Muscle layer of duodenum (tissue), 2 donors: Measurements from ENCODE around the gene PARD6G.
"Not testable (repeated sequence)": the region's sequence is repeated elsewhere in the genome, so short reads cannot be mapped to it uniquely, and the experiment has no call there.

ENCODE experiments used
- H3K27ac ChIP-seq: one replicate; pipeline ENCODE4 v1.7.0; 2013; ENCODE audit warnings: mild to moderate bottlenecking, low read length
- H3K27me3 ChIP-seq: one replicate; pipeline ENCODE4 v1.7.0; 2013; ENCODE audit warnings: low read depth, mild to moderate bottlenecking, control low read depth, low read length
- H3K36me3 ChIP-seq, 2 donors: one replicate each; pipeline ENCODE4 v1.7.0; 2013; ENCODE audit warnings: low read length in 2 of 2, control low read depth in 1 of 2, mild to moderate bottlenecking in 1 of 2; ENCODE audit not compliant: insufficient read depth in 2 of 2, control insufficient read depth in 1 of 2
- H3K4me1 ChIP-seq, 2 donors: one replicate each; pipeline ENCODE4 v1.7.0; 2013; ENCODE audit warnings: low read length in 2 of 2, mild to moderate bottlenecking in 2 of 2, control low read depth in 1 of 2, moderate library complexity in 1 of 2; ENCODE audit not compliant: insufficient read depth in 2 of 2, control insufficient read depth in 1 of 2
- H3K4me3 ChIP-seq, 2 donors: one replicate each; pipeline ENCODE4 v1.7.0; 2013; ENCODE audit warnings: low read length in 2 of 2, low read depth in 1 of 2, mild to moderate bottlenecking in 1 of 2
- H3K9me3 ChIP-seq, 2 donors: one replicate each; pipeline ENCODE4 v1.7.0; 2013; ENCODE audit warnings: low read length in 2 of 2, control low read depth in 1 of 2, mild to moderate bottlenecking in 1 of 2; ENCODE audit not compliant: control insufficient read depth in 1 of 2
- donor health status: healthy.

The PARD6G gene

DNA sequence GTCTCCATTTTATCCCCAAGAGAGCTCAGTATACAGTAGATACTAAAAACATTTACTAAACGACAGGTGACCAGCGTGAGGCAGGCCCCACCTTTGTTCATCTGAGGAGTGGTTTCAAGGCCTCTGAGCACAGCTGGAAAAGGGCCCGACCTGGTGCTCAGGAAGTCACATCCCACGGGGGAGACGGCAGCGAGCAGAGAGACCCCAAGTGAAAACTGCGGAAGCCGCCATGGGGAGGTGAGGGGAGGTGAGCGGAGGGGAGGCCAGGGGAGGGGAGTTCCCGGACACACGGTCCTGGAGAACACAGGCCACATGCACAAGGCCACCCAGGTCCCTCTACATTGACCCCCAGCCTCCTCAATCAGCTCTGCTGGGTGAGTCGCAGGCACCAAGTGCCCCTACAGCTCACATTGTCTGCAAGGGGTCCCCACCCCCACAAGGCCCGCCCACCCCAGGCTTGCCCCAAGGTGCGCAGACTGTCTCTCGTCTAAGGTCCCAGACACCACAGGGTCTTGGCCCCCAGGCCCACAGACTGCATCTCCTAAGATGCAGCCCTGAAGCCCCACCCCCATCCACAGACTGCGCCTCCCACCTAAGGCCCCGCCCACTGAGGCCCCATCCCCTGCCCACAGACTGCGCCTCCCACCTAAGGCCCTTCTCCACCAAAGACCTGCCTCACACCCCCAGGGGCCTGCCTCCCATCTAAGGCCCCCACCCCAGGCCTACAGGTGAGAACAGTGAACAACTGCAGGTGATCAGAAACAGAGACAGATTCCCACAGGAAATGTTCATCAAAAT, 19.1 kb downstream of the PARD6G start:
- no peak overlapping the region for H3K27ac ChIP-seq
- H3K4me3 ChIP-seq: no peak overlapping the region
- H3K27me3 ChIP-seq: no peaks in the 10 kb centered on the region
- H3K9me3 ChIP-seq: no peaks in the 10 kb centered on the region
- no peaks in the 10 kb centered on the region for H3K4me1 ChIP-seq
- H3K36me3 ChIP-seq: no peaks in the 10 kb centered on the region

DNA sequence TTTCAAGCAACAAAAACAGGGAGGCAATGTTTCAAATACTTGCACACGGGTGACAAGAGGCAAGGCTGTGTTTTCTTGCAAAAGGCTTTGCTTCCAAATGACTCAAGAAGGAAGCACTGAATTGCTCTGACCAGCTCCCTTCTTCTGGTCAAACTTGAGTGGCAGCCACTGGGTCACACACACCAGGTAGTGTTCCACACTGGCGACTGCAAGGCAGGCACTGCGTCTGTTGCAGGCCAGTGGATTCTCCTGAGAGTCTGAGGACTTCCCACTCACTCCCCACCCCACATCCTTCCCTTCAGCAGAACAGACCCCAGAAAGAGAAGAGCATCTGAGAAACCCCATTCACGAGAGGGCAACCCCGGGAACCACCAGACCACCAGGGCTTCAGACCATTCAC, 19.8 kb downstream of the PARD6G start:
- no peaks in the 10 kb centered on the region for H3K4me1 ChIP-seq
- H3K36me3 ChIP-seq: no peaks in the 10 kb centered on the region
- no peak overlapping the region for H3K27ac ChIP-seq
- H3K4me3 ChIP-seq: no peak overlapping the region
- no peaks in the 10 kb centered on the region for H3K27me3 ChIP-seq
- H3K9me3 ChIP-seq: no peaks in the 10 kb centered on the region

DNA sequence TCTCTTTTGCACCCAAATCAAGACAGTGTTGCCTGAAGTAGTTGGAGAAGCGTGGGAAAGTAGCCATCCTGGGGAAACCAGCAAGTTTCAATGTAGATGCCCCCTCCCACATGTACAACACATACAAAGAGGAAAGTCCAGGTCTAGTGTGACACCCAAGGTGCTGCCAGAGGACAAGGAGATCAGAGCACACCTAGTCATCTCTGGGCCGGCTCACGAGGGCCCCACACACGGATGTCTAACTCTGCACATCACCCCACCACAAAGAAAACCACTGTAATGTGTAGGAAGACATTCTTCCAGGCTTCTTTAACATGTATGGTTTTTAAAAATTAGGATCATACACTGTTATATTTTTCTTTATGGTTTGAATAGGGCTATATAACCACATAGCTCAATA, 21.6 kb downstream of the PARD6G start:
- Histone ChIP-seq H3K9me3 (no peaks in the 10 kb centered on the region), H3K36me3 (no peaks in the 10 kb centered on the region), H3K27me3 (no peaks in the 10 kb centered on the region), H3K4me3 (no peak overlapping the region), H3K4me1 (no peaks in the 10 kb centered on the region), H3K27ac (no peak overlapping the region)

DNA sequence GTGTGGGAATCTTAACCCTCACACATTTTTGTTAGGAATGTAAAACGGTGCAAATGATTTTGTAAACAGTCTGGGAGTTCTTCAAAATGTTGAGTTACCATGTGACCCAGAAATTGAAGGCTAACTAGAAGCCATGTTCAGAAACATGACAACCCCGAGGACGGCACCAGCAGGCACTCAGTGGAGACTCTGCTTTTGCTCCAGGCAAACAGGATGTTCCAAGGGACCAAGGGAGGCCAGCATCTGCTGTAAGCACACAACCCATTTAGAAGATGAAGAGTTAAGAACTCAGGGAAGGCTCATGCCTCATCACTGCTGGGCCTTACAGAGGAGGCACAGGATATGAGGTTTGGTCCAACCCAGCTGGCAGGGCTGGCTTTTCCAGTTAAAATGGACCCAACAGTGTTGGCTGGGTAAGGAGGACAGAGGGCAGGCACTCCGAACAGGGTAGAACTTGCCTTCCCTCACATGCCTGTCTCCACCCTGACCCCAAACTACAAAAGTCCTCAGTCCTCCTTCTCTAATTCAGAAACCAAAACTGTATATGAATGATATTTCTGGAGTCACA, 23.6 kb downstream of the PARD6G start:
- Histone ChIP-seq H3K4me1 (no peaks in the 10 kb centered on the region), H3K4me3 (no peak overlapping the region), H3K27ac (no peak overlapping the region), H3K27me3 (no peaks in the 10 kb centered on the region), H3K36me3 (no peaks in the 10 kb centered on the region), H3K9me3 (no peaks in the 10 kb centered on the region)

DNA sequence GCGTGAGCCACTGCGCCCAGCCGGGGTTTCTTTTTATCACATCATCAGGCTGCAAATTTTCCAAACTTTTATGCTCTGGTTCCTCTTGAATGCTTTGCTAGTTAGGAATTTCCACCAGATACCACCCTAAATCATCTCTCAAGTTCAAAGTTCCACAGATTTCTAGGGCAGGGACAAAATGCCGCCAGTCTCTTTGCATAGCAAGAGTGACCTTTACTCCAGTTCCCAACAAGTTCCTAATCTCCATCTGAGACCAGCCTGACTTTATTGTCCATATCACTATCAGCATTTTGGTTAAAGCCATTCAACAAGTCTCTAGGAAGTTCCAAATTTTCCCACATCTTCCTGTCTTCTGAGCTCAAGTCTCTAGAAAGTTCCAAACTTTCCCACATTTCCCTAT, 27.8 kb downstream of the PARD6G start:
- not testable (repeated sequence) for H3K9me3 ChIP-seq, H3K27me3 ChIP-seq, H3K4me1 ChIP-seq, H3K27ac ChIP-seq, H3K4me3 ChIP-seq, H3K36me3 ChIP-seq

DNA sequence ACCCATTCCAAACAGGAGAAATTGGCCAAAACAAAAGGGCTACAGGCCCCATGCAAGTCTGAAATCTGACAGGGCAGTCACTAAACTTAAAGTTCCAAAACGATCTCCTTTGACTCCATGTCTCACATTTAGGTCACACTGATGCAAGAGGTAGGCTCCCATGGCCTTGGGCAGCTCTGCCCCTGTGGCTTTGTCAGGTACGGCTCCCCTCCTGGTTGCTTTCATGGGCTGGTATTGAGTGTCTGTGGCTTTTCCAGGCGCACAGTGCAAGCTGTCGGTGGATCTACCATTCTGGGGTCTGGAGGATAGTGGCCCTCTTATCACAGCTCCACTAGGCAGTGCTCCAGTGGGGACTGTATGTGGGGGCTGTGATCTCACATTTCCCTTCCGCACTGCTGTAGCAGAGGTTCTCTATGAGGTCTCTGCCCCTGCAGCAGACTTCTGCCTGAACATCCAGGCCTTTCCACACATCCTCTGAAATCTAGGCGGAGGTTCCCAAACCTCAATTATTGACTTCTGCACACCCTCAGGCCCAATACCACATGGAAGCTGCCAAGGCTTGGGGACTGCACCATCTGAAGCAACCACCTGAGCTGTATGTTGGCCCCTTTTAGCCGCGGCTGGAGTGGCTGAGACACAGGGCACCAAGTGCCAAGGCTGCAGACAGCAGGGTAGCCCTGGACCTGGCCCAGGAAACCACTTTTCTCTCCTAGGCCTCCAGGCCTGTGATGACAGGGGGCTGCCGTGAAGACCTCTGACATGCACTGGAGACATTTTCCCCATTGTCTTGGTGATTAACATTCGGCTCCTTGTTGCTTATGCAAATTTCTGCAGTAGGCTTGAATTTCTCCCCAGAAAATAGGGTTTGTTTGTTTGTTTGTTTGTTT, 28.7 kb downstream of the PARD6G start:
- H3K27me3 ChIP-seq: no peaks in the 10 kb centered on the region
- H3K9me3 ChIP-seq: no peaks in the 10 kb centered on the region
- H3K4me3 ChIP-seq: no peak overlapping the region
- H3K36me3 ChIP-seq: no peaks in the 10 kb centered on the region
- no peaks in the 10 kb centered on the region for H3K4me1 ChIP-seq
- H3K27ac ChIP-seq: no peak overlapping the region

DNA sequence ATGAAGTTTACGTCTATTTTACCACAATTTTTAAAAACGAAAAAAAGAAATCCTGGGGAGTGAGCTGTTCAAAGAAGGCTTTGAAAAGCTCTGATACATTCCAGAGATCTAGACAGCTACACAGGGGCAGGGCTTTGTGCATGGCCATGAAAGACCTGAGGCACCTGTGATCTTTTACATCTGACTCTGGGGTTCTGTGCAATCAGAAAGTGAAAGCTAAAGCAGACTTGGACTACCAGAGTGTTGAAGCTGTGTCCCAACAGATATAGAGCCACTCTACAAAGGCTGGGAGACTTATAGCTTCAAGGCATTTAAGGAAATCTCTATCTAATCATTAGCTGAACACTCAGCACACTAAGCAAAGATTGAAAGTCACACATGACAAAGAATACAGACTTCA, 34.1 kb downstream of the PARD6G start:
- no peaks in the 10 kb centered on the region for H3K36me3 ChIP-seq
- no peak overlapping the region for H3K27ac ChIP-seq
- no peaks in the 10 kb centered on the region for H3K27me3 ChIP-seq
- peaks cover 0 to 7% of the 10 kb centered on the region in 2 donors for H3K4me1 ChIP-seq
- no peaks in the 10 kb centered on the region for H3K9me3 ChIP-seq
- no peak overlapping the region for H3K4me3 ChIP-seq

DNA sequence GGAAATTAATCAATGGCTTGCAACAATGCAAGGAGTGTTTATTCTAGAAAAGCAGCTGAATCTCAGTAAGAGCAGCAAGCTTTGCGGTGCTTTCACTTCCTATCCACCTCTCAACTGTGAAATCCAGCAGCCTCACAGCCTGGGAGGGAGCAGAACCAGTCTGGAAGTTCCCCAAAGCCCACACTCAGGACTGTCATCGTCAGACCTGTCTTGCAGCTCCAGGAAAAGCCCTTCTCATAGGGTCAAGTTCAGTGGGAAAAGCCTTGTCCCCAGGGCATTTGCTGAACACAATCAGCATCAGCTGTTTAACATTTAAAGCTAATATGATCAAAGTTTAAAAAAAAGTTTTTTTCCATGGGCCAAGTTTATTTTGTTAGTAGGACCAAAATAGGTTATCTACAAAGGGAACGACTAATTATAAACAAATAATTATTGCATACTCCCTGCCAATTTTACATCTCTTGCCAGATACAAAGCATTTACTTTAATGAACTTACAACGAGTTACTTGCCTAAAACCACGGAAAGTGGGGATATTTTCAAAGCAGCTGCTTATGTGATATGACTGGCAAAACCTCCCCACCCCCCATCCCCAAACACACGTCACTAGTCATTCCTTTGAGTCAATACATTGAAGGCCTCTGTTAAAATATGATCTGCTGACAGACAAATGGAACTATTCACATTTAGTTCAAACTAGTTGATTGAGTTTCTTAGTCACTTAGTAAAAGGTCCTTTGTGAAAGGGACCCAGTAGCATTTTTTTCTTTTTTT, 36.8 kb downstream of the PARD6G start:
- Histone ChIP-seq H3K27me3 (no peaks in the 10 kb centered on the region), H3K4me3 (no peak overlapping the region), H3K36me3 (no peaks in the 10 kb centered on the region), H3K4me1 (peaks cover 0 to 7% of the 10 kb centered on the region in 2 donors), H3K9me3 (no peaks in the 10 kb centered on the region), H3K27ac (no peak overlapping the region)

DNA sequence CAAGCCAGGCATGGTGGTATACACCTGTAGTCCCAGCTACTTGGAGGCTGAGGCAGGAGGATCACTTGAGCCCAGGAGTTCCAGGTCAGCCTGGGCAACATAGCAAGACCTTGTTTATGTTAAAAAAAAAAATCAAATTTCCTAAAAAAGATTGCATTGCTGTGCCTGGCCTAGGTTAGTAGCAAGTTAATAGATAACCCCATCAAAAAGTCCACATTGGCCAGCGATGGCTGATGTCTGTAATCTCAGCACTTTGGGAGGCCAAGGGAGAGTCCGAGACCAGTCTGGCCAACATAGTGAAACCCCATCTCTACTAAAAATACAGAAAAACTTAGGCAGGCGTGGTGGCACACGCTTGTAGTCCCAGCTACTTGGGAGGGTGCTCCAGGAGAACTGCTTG, 38.7 kb downstream of the PARD6G start:
- Histone ChIP-seq H3K4me3 (no peak overlapping the region), H3K27ac (no peak overlapping the region), H3K36me3 (no peaks in the 10 kb centered on the region), H3K4me1 (peaks cover 0 to 7% of the 10 kb centered on the region in 2 donors), H3K27me3 (no peaks in the 10 kb centered on the region), H3K9me3 (no peaks in the 10 kb centered on the region)

DNA sequence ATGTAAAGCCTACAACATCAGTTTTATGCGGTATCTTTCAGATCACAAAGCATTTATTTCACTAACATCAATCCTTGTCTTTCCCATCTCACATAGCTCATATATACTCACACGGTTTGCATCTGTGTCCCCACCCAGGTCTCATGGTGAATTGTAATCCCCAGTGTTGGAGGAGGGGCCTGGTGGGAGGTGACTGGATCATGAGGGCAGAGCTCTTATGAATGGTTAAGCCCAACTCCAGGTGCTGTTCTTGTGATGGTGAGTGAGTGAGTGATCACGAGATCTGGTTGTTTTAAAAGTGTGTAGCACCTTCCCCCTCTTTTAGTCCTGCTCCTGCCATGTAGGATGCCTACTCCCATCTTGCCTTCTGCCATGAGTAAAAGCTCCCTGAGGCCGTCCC, 42.0 kb downstream of the PARD6G start:
- Histone ChIP-seq H3K4me1 (peaks cover 0 to 16% of the 10 kb centered on the region in 2 donors), H3K27me3 (no peaks in the 10 kb centered on the region), H3K27ac (no peak overlapping the region), H3K4me3 (no peak overlapping the region), H3K36me3 (no peaks in the 10 kb centered on the region), H3K9me3 (no peaks in the 10 kb centered on the region)

DNA sequence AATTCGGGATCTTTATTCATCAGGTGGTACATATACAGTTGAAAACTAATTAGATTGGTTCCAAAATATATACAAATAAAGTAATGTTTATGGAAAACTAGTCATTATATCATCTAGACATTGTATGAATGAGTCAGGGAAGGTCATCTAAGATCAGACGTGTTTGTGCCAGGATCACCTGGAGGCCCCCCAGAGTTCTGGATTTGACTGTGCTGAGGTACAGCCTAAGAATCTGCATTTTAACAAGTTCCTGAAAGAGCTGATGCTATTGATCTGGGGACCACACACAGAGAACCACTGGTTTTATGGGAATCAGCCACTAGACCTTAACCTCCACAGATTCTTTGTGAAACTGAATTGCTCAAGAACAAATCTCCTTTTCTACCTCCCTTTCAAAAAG, 43.2 kb downstream of the PARD6G start:
- Histone ChIP-seq H3K27ac (no peak overlapping the region), H3K9me3 (no peaks in the 10 kb centered on the region), H3K4me3 (no peak overlapping the region), H3K4me1 (peaks cover 0 to 12% of the 10 kb centered on the region in 2 donors), H3K27me3 (no peaks in the 10 kb centered on the region), H3K36me3 (no peaks in the 10 kb centered on the region)
